ENCODE results near the gene SDF2L1. TPM values are rescaled to one million over a fixed set of nuclear protein-coding genes. Genes with fewer than 3 reads are reported as not detected.
A peak's percentile ranks its signal among the peaks of the same experiment; 100 is the strongest.

Gene SDF2L1
- total and polyA plus RNA-seq, 9 of the 15 experiments (the other 6 are each of a cell fraction or from before 2014, with no cell fraction given) = 15.1 to 989 (median 124) TPM

DNA sequence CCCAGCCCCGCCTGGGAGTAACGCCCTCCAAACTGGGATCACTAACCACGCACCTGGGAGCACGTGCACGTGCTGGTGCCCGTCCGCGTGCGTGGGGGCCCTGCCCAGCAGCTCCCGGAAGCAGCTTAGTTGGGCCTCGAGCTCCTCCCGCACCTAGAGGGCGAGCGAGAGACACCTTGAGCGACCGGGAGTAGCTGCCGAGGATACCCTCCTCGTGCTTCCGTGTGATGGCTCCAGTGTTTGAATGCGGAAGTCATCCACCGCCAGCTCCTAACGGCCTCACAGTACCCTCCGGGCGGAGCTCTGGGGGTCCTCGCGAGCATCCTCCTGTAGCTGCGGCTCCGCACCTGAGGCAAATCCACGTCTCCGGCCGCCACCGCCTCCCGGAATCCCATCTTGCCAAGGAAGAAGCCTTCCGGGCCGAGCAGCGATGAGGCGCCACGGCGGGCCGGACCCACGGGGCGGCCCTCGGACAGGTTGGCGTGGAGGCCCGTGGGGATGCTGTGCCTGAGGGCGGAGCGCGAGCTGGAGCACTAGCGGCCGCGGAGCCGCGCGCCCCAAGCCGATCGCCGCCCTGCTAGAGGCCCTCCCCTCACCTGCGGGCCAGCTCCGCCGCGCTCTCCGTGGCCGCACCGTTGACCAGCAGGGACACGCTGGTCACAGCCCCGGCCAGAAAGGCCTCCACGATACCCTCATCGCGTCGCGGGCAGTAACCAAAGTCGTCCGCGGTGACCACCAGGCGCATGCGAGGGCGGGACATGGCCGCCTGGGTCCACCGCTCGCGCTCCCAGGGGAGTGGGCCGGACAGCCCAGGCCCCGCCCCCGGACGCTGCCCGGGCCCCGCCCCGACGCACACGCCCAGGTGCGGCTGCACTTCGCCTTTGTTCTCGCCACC lies 12.6 kb upstream of the SDF2L1 start, which contains the start of gene YDJC (continued):
- TF ChIP-seq RFX5 (IDR thresholded peaks at IDR 0.05; ENCODE audit: low read depth, low read length) (peak; percentile 60), SETDB1 (IDR thresholded peaks at IDR 0.05; ENCODE audit: low read length) (no peak), ELF4 (CRISPR knock-in tag; IDR thresholded peaks at IDR 0.05) (no peak), ZNF184 (CRISPR knock-in tag; IDR thresholded peaks at IDR 0.05) (no peak), EWSR1 (IDR thresholded peaks at IDR 0.05; ENCODE audit: borderline replicate concordance, low read depth, partially characterized antibody) (no peak), CREB1 (IDR thresholded peaks at IDR 0.05) (no peak), CREB1 (CRISPR knock-in tag; IDR thresholded peaks at IDR 0.05) (no peak), LEF1 (IDR thresholded peaks at IDR 0.05) (no peak), CBX3 (IDR thresholded peaks at IDR 0.05; ENCODE audit: borderline replicate concordance in 1 of 2, low read length in 2 of 2) (no peak), MYC (IDR thresholded peaks at IDR 0.05; ENCODE audit: low read depth, low read length) (peak; percentile 100), MYC (CRISPR knock-in tag; IDR thresholded peaks at IDR 0.05; ENCODE audit: borderline replicate concordance, low read depth) (no peak), SMC3 (conservative IDR thresholded peaks at IDR 0.05; ENCODE audit: insufficient read depth, low read depth, low read length) (peak; percentile 88), BHLHE40 (IDR thresholded peaks at IDR 0.05; ENCODE audit: low read length) (peak; percentile 100), GATAD2A (IDR thresholded peaks at IDR 0.05) (no peak), BRD9 (IDR thresholded peaks at IDR 0.05; ENCODE audit: low read depth, partially characterized antibody) (no peak), MXD1 (CRISPR knock-in tag; IDR thresholded peaks at IDR 0.05; ENCODE audit: borderline replicate concordance, poor library complexity, severe bottlenecking) (no peak)
- TF ChIP-seq, protein P1, sequence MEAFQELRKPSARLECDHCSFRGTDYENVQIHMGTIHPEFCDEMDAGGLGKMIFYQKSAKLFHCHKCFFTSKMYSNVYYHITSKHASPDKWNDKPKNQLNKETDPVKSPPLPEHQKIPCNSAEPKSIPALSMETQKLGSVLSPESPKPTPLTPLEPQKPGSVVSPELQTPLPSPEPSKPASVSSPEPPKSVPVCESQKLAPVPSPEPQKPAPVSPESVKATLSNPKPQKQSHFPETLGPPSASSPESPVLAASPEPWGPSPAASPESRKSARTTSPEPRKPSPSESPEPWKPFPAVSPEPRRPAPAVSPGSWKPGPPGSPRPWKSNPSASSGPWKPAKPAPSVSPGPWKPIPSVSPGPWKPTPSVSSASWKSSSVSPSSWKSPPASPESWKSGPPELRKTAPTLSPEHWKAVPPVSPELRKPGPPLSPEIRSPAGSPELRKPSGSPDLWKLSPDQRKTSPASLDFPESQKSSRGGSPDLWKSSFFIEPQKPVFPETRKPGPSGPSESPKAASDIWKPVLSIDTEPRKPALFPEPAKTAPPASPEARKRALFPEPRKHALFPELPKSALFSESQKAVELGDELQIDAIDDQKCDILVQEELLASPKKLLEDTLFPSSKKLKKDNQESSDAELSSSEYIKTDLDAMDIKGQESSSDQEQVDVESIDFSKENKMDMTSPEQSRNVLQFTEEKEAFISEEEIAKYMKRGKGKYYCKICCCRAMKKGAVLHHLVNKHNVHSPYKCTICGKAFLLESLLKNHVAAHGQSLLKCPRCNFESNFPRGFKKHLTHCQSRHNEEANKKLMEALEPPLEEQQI (IDR thresholded peaks at IDR 0.05) = no peak
- TF ChIP-seq, protein P2, sequence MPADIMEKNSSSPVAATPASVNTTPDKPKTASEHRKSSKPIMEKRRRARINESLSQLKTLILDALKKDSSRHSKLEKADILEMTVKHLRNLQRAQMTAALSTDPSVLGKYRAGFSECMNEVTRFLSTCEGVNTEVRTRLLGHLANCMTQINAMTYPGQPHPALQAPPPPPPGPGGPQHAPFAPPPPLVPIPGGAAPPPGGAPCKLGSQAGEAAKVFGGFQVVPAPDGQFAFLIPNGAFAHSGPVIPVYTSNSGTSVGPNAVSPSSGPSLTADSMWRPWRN (IDR thresholded peaks at IDR 0.05; ENCODE audit: low read depth) = no peak
- TF ChIP-seq, protein P3, sequence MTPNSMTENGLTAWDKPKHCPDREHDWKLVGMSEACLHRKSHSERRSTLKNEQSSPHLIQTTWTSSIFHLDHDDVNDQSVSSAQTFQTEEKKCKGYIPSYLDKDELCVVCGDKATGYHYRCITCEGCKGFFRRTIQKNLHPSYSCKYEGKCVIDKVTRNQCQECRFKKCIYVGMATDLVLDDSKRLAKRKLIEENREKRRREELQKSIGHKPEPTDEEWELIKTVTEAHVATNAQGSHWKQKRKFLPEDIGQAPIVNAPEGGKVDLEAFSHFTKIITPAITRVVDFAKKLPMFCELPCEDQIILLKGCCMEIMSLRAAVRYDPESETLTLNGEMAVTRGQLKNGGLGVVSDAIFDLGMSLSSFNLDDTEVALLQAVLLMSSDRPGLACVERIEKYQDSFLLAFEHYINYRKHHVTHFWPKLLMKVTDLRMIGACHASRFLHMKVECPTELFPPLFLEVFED (CRISPR knock-in tag; conservative IDR thresholded peaks at IDR 0.05) = no peak
- TF ChIP-seq, protein P4, sequence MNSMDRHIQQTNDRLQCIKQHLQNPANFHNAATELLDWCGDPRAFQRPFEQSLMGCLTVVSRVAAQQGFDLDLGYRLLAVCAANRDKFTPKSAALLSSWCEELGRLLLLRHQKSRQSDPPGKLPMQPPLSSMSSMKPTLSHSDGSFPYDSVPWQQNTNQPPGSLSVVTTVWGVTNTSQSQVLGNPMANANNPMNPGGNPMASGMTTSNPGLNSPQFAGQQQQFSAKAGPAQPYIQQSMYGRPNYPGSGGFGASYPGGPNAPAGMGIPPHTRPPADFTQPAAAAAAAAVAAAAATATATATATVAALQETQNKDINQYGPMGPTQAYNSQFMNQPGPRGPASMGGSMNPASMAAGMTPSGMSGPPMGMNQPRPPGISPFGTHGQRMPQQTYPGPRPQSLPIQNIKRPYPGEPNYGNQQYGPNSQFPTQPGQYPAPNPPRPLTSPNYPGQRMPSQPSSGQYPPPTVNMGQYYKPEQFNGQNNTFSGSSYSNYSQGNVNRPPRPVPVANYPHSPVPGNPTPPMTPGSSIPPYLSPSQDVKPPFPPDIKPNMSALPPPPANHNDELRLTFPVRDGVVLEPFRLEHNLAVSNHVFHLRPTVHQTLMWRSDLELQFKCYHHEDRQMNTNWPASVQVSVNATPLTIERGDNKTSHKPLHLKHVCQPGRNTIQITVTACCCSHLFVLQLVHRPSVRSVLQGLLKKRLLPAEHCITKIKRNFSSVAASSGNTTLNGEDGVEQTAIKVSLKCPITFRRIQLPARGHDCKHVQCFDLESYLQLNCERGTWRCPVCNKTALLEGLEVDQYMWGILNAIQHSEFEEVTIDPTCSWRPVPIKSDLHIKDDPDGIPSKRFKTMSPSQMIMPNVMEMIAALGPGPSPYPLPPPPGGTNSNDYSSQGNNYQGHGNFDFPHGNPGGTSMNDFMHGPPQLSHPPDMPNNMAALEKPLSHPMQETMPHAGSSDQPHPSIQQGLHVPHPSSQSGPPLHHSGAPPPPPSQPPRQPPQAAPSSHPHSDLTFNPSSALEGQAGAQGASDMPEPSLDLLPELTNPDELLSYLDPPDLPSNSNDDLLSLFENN (IDR thresholded peaks at IDR 0.05; ENCODE audit: low read depth in 2 of 2, low read length in 2 of 2) = peak in 1 of 2 experiments; percentile 90; a peak in 2 of 4 replicates
